Measurements from ENCODE around the gene PRKCE.
"Not testable (repeated sequence)": the region's sequence is repeated elsewhere in the genome, so short reads cannot be mapped to it uniquely, and the experiment has no call there.

The PRKCE gene

DNA sequence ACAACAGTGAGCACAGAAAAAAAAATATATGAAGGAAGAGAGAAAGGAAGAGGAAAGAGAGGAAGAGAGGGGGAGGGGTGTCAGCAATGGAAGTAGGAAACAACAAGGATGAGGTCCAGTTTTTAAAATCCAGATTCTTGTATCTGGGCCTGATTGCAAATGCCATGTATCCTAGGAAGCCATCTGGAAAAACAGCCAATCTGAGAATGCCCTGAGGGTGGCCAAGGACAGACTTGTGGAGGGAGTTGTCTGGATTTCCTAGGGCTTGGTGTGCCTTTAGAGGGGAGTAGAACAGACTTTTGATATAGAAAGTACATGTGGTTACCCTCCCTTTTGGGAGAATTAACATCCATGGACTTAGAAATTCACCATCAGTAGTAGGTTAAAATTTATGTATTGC, 47.1 kb downstream of the PRKCE start:
- DNase-seq (ENCODE audit: low read depth, low spot score) = peak; percentile 25

DNA sequence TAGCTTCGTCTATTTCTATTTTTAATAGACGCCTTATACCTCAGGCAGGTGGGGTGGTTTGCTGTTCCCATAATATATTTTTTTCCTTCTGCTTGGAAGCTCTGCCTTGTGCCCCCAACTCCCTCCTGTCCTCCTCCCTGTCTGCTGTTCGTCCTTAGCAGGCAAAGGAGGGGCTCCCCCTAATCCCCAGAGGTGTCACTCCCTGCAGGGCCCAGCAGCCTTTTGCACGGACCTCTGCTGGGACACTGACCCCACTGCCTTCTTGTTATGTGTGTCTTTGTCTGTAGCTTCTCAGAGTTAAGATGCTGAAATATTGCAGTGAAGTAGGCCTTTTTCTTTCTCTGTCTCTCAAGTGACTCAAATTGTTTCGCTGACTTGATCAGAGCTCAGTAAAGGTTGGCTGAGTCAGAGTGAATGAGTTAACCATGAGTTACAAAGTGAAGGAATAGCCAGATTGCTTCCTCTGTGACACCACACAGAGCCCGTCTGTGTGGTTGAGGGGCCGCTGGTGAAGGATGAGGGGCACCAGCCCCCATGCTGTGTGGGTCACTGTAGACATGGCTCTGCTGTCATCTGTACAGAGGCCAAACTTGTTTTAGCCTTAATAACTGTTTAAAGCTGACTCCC, 47.7 kb downstream of the PRKCE start:
- no peak for DNase-seq (ENCODE audit: low read depth, low spot score)

GRCh38 chr2:45700407-45701013, 49.0 kb downstream of the PRKCE start:
- peak; percentile 11 for DNase-seq (ENCODE audit: low read depth, low spot score)

- DNase-seq (ENCODE audit: low read depth, low spot score) = no peak
Observed at GRCh38 chr2:45705233-45705632, 53.8 kb downstream of the PRKCE start.

- DNase-seq (ENCODE audit: low read depth, low spot score) = no peak
Observed at GRCh38 chr2:45706033-45706432, 54.6 kb downstream of the PRKCE start.

GRCh38 chr2:45707006-45707405, 55.5 kb downstream of the PRKCE start:
- DNase-seq (ENCODE audit: low read depth, low spot score) = no peak

DNA sequence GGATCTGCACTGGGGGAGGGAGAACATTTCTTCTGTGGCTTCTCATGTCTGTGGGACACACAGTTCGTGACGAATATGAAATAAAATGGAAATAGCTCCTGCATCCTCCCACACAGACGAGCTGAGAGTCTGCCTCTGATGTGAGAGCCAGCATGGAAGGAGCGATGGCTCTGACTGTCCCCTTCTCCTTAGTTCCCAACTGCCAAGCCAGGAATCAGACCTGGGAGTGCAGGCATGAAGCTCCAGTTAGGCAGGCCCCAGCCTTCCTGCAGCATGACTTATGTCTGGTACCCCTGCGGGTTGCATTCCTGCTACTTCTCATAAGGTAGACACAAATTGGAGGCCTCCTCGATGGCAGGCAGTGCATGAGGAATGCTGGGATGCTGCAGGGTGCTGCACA, 56.2 kb downstream of the PRKCE start:
- DNase-seq (ENCODE audit: low read depth, low spot score) = no peak

- no peak for DNase-seq (ENCODE audit: low read depth, low spot score)
Observed at GRCh38 chr2:45708501-45708900, 57.0 kb downstream of the PRKCE start.

DNA sequence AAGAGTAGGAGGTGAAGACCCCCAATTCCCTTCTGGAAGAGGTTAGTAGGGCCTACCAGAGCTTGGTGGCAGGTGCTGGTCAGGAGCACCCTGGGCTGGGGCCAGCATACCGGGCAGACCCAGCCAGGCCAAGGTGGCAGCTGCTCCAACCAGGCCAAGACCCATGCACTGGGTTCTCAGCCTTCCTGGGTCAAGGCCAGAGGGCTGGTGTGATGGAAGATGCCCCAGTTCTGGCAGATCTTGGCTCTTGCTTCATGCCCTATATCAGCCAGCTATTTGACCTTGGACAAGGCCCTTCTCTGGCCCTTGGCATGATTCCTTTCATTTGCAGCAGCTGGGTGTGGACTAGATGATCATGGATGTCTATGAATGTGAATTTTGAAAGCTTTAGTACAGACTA, 57.7 kb downstream of the PRKCE start:
- DNase-seq (ENCODE audit: low read depth, low spot score) = no peak

- DNase-seq (ENCODE audit: low read depth, low spot score) = no peak
Observed at GRCh38 chr2:45710468-45710867, 59.0 kb downstream of the PRKCE start.

DNA sequence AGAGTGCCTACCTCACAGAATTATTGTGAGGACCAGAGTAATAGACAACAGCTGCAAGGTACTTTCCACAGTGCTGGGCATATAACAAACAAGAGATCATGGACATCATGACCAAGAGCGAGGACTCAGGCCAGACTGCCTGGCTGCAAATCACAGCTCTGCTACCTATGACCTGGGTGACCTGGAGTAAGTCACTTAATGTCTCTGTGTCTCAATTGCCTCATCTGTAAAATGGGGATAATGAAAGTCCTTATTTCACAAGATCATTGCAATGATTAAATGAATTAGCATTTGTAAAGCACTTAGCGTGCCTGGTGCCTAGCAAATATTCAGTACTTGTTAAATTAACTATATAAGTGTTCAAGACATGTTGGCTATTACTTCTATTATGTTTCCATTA, 59.7 kb downstream of the PRKCE start:
- no peak for DNase-seq (ENCODE audit: low read depth, low spot score)

DNA sequence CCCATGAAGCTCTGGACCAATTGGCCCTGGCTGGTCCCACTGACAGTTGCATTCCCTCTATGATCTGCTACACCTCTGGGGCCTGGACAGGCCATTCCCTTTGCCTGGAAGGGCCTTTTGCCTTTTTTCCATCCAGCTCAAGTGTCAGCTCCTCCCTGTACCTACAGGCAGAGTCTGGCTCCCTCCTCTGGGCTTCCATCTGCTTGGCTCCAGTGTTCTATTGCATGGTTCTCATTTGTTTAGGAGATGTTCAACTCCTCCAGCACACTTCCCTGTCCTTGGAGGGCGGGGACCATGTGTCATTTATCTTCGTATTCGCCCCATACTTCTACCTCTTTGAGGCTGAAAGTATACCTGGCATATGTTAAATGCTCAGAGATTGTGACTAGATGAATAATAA, 61.1 kb downstream of the PRKCE start:
- DNase-seq (ENCODE audit: low read depth, low spot score) = peak; percentile 16

DNA sequence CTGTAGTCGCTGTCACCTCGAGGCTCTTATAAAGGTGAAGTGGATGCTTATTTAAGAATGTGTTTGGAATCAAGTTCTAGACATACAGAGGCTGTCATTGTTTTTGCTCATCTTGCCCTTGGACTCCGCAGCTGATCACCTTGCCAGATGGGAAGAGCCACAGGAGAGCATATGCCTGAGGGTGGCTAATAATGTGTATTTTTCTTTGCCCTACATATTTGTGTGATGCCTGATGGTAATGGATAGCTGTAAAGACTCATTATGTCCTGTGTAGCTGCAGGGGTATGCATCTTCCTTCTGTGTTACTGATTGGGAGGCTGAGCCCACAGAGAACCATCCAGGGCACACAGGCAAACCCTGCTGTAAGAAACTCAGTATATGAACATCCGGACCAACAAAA, 61.7 kb downstream of the PRKCE start:
- DNase-seq (ENCODE audit: low read depth, low spot score) = no peak

GRCh38 chr2:45713591-45713990, 62.1 kb downstream of the PRKCE start:
- no peak for DNase-seq (ENCODE audit: low read depth, low spot score)

DNA sequence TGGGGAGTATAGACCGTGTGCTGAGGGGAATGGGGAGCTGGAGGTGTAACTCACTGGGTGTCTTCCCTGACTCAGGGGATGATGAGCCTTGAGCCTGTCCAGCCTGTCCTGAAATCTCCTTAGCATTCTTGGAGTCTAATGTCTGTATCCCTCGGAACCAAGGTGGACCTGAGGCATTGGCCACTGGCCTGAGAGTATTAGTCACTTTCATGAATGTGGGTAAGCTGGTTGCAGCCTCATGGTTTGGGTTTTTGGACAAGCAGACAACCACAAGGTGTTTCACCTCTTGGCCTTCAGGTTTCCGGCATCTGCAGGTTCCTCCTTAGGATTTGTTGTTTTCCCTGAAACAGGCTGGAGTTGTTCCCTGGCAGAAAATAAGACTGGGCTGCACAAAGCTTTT, 63.2 kb downstream of the PRKCE start:
- no peak for DNase-seq (ENCODE audit: low read depth, low spot score)

GRCh38 chr2:45715601-45716379, 64.3 kb downstream of the PRKCE start:
- DNase-seq (ENCODE audit: low read depth, low spot score) = no peak

- DNase-seq (ENCODE audit: low read depth, low spot score) = not testable (repeated sequence)
Observed at GRCh38 chr2:45716432-45716831, 65.0 kb downstream of the PRKCE start.

DNA sequence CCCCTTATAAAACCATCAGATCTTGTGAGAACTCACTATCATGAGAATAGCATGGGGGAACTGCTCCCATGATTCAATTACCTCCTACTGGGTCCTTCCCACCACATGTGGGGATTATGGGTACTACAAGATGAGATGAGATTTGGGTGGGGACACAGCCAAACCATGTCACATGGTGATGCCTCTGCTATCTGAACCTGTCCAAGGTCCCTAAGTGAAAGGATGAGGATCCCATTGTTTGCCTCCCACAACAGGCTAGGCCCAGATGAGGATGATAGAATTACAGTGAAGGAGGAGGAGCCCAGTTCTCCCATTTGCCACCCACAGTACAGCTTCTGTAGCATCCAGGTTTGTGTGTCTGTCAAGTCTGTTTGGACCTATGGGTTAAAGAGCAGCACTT, 65.4 kb downstream of the PRKCE start:
- no peak for DNase-seq (ENCODE audit: low read depth, low spot score)

DNA sequence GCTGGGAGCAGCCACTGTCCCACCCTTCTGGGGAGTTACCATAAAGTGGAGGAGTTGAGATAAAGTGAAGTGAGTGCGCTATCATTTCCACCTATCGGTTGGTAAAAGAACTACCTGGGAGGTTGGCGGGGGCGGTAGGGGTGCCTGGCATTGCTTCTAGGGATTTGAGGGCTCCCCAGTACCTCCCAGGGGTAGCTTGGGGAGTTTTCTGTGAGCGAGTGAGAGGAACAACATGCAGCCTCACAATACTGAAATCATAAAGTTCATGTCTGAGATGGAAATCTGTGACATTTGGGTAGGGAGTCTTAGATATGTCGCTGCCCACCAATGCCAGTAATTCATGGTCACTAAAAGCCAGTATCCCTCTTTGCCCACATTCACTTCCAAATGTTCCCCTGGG, 68.7 kb downstream of the PRKCE start:
- DNase-seq (ENCODE audit: low read depth, low spot score) = no peak

GRCh38 chr2:45721150-45721549, 69.7 kb downstream of the PRKCE start:
- DNase-seq (ENCODE audit: low read depth, low spot score) = no peak

- no peak for DNase-seq (ENCODE audit: low read depth, low spot score)
Observed at GRCh38 chr2:45722477-45722876, 71.0 kb downstream of the PRKCE start.

GRCh38 chr2:45723857-45724256, 72.4 kb downstream of the PRKCE start:
- no peak for DNase-seq (ENCODE audit: low read depth, low spot score)

- no peak for DNase-seq (ENCODE audit: low read depth, low spot score)
Observed at GRCh38 chr2:45724335-45724734, 72.9 kb downstream of the PRKCE start.
